ENCODE data around the gene EXOC6B.

GRCh38 chr2:72554381-72554780, 271.5 kb downstream of the EXOC6B start:
- TF ChIP-seq EZH2phosphoT487 (IDR thresholded peaks at IDR 0.05; ENCODE audit: insufficient read depth, low read depth), result no peak
- no peak for TF ChIP-seq EZH2 (IDR thresholded peaks at IDR 0.05; ENCODE audit: insufficient read depth, poor library complexity, severe bottlenecking)
